Anterior cingulate cortex (tissue), 58 donors: ENCODE data around the gene REST.
"Not testable (repeated sequence)": the region's sequence is repeated elsewhere in the genome, so short reads cannot be mapped to it uniquely, and the experiment has no call there.

Source experiments
- DNase-seq, 58 donors: peaks; one replicate each; lab custom pipeline; 2025; lab: John Stamatoyannopoulos, UW

Gene REST

GRCh38 chr4:56907489-56908205 lies at the start of gene REST:
TSS of gene REST (plus strand) at chr4:56907900. CDS start at chr4:56910639, 2,739 bp downstream.
- peak in 52 of 58 donors; percentile 5 to 75 (median 40) for DNase-seq

GRCh38 chr4:56859841-56860240 lies 47.9 kb upstream of the REST start:
- no peak for DNase-seq

- DNase-seq: no peak
Observed at GRCh38 chr4:56860781-56861180, 46.9 kb upstream of the REST start.

- no peak for DNase-seq
Observed at GRCh38 chr4:56861360-56861759, 46.3 kb upstream of the REST start.

GRCh38 chr4:56863441-56864139 lies 44.1 kb upstream of the REST start:
- no peak for DNase-seq

- DNase-seq: no peak
Observed at GRCh38 chr4:56870946-56871345, 36.8 kb upstream of the REST start.

GRCh38 chr4:56871371-56871866 lies 36.3 kb upstream of the REST start:
- DNase-seq: peak in 31 of 58 donors; percentile 0 to 45 (median 8)

GRCh38 chr4:56874166-56874565 lies 33.5 kb upstream of the REST start:
- no peak for DNase-seq

GRCh38 chr4:56874923-56875322 lies 32.8 kb upstream of the REST start:
- DNase-seq: no peak

GRCh38 chr4:56876264-56876663 lies 31.4 kb upstream of the REST start:
- DNase-seq: no peak

GRCh38 chr4:56879996-56880395 lies 27.7 kb upstream of the REST start:
- no peak for DNase-seq

GRCh38 chr4:56880572-56880971 lies 27.1 kb upstream of the REST start:
- DNase-seq: no peak

- not testable (repeated sequence) for DNase-seq
Observed at GRCh38 chr4:56884511-56884910, 23.2 kb upstream of the REST start.

GRCh38 chr4:56892691-56893090 lies 15.0 kb upstream of the REST start:
- no peak for DNase-seq

- not testable (repeated sequence) for DNase-seq
Observed at GRCh38 chr4:56897842-56898241, 9.9 kb upstream of the REST start.

- not testable (repeated sequence) for DNase-seq
Observed at GRCh38 chr4:56900186-56900585, 7.5 kb upstream of the REST start.

GRCh38 chr4:56902703-56903102 lies 5.0 kb upstream of the REST start:
- DNase-seq: no peak

- DNase-seq: no peak
Observed at GRCh38 chr4:56905796-56906195, 1.9 kb upstream of the REST start.

- DNase-seq: peak in 2 of 58 donors; percentile 0 to 15
Observed at GRCh38 chr4:56906489-56907393, 959 bp upstream of the REST start.

GRCh38 chr4:56908206-56909085 lies 746 bp downstream of the REST start:
- peak in 39 of 58 donors; percentile 1 to 74 (median 48) for DNase-seq
